Keratinocyte (primary cell): ENCODE data around the gene DLGAP1. TPM values are rescaled to one million over a fixed set of nuclear protein-coding genes. Genes with fewer than 3 reads are reported as not detected.

Experiments used
- DNase-seq: peaks from one replicate; pipeline ENCODE4 v3.0.0-alpha.2; 2011; ENCODE audit warnings: low read depth, missing footprints, low spot score
- FAIRE-seq: peaks from 2 replicates; lab custom pipeline; 2011; peaks lifted over from hg19 to GRCh38; lab: Jason Lieb, UNC
- H2AFZ ChIP-seq: 2 replicates; pipeline ENCODE4 v1.6.0; 2012; ENCODE audit warnings: low read length, control low read depth, inconsistent platforms; ENCODE audit not compliant: control insufficient read depth
- H3K27ac ChIP-seq: 2 replicates; pipeline ENCODE4 v1.5.1; 2011; ENCODE audit warnings: low read length; ENCODE audit not compliant: control insufficient read depth, insufficient read depth
- H3K27me3 ChIP-seq: 3 replicates; pipeline ENCODE4 v1.6.0; 2011; ENCODE audit warnings: low read length; ENCODE audit not compliant: control insufficient read depth, insufficient read depth; ENCODE audit errors: extremely low read depth
- H3K36me3 ChIP-seq, 2 experiments: 2 replicates in 1 of 2; 3 replicates in 1 of 2; pipeline ENCODE4 v1.5.1; 2011; ENCODE audit warnings: low read length in 2 of 2, mild to moderate bottlenecking in 1 of 2; ENCODE audit not compliant: control insufficient read depth in 2 of 2, insufficient read depth in 2 of 2; ENCODE audit errors: extremely low read depth in 1 of 2
- H3K4me1 ChIP-seq: 3 replicates; pipeline ENCODE4 v1.5.1; 2011; ENCODE audit warnings: low read length; ENCODE audit not compliant: control insufficient read depth, insufficient read depth; ENCODE audit errors: extremely low read depth
- H3K4me2 ChIP-seq: 3 replicates; pipeline ENCODE4 v1.6.0; 2011; ENCODE audit warnings: low read depth, low read length; ENCODE audit not compliant: control insufficient read depth, insufficient read depth; ENCODE audit errors: extremely low read depth
- H3K4me3 ChIP-seq, 3 experiments: fragments of 200-600 bp in 1 of 3; sonication (generic) in 1 of 3; 2 replicates in 2 of 3; 3 replicates in 1 of 3; pipeline ENCODE4 v1.5.1; 2011 to 2016; ENCODE audit warnings: low read length in 3 of 3, mild to moderate bottlenecking in 3 of 3, control low read depth in 2 of 3, inconsistent platforms in 1 of 3, low read depth in 1 of 3, mixed read lengths in 1 of 3, mixed run types in 1 of 3, moderate library complexity in 1 of 3; ENCODE audit not compliant: control insufficient read depth in 2 of 3, insufficient read depth in 2 of 3; ENCODE audit errors: extremely low read depth in 1 of 3
- H3K79me2 ChIP-seq: 2 replicates; pipeline ENCODE4 v1.6.0; 2012; ENCODE audit warnings: low read length; ENCODE audit not compliant: control insufficient read depth, insufficient read depth
- H3K9ac ChIP-seq: 3 replicates; pipeline ENCODE4 v1.6.0; 2011; ENCODE audit warnings: low read length; ENCODE audit not compliant: control insufficient read depth, insufficient read depth; ENCODE audit errors: extremely low read depth
- H3K9me1 ChIP-seq: 3 replicates; pipeline ENCODE4 v1.6.0; 2011; ENCODE audit warnings: low read length; ENCODE audit not compliant: control insufficient read depth, insufficient read depth; ENCODE audit errors: extremely low read depth
- H3K9me3 ChIP-seq: 2 replicates; pipeline ENCODE4 v1.5.1; 2012; ENCODE audit warnings: low read depth, low read length; ENCODE audit not compliant: control insufficient read depth
- H4K20me1 ChIP-seq: 3 replicates; pipeline ENCODE4 v1.6.0; 2011; ENCODE audit warnings: low read length; ENCODE audit not compliant: control insufficient read depth, insufficient read depth; ENCODE audit errors: extremely low read depth
- EZH2 ChIP-seq: IDR thresholded peaks from one replicate; pipeline ENCODE4 v1.6.1; 2012; ENCODE audit warnings: inconsistent platforms, mild to moderate bottlenecking, low read length, moderate library complexity
- dilution Hi-C: fragments of 300-500 bp; cut with MboI; formaldehyde crosslinking; loops from one replicate; pipeline ENCODE4 v1.7.0; 2020; ENCODE audit warnings: low sequenced_read_pairs; ENCODE audit not compliant: extremely low pct_ligation_motif_present
- polyA plus RNA-seq, 5 experiments: library from polyadenylated mRNA; depleted of rRNA in 3 of 5; stranded (reverse) in 3 of 5; stranded (forward) in 1 of 5; unstranded in 1 of 5; fragments of >200 nt; gene quantifications; 1 replicate in 1 of 5; 2 replicates in 3 of 5; 3 replicates in 1 of 5; pipeline versions ENCODE4 v1.2.1 to v1.2.3, GENCODE V29; 2011 to 2012; ENCODE audit warnings: missing spikeins in 2 of 5, low read depth in 1 of 5, low replicate concordance in 1 of 5
- TF ChIP-seq, protein P1 (sequence below), 3 experiments: IDR thresholded peaks in 1 of 3; conservative IDR thresholded peaks in 1 of 3; optimal IDR thresholded peaks in 1 of 3; 2 replicates in 2 of 3; 3 replicates in 1 of 3; pipeline versions ENCODE3 to v1.5.1; 2011; ENCODE audit warnings: low read length in 3 of 3, mild to moderate bottlenecking in 3 of 3, moderate library complexity in 2 of 3, control low read depth in 1 of 3, inconsistent platforms in 1 of 3; ENCODE audit not compliant: insufficient read depth in 2 of 3; ENCODE audit errors: extremely low read depth in 1 of 3

Gene DLGAP1
- polyA plus RNA-seq, 1 donor (not counting 4 experiments of a cell fraction or from before 2014, with no cell fraction given) = not detected

- Histone ChIP-seq H3K79me2 (no peaks in the 10 kb centered on the region), H3K9ac (no peak overlapping the region), H3K9me1 (no peaks in the 10 kb centered on the region), H3K27me3 (no peaks in the 10 kb centered on the region), H3K4me1 (no peaks in the 10 kb centered on the region), H3K9me3 (no peaks in the 10 kb centered on the region), H3K4me2 (no peak overlapping the region), H3K4me3 (no peak overlapping the region), H4K20me1 (no peaks in the 10 kb centered on the region), H3K27ac (no peak overlapping the region), H2AFZ (no peak overlapping the region), H3K36me3 (no peaks in the 10 kb centered on the region)
- no peak for DNase-seq
- FAIRE-seq = no peak
- TF ChIP-seq, protein P1, sequence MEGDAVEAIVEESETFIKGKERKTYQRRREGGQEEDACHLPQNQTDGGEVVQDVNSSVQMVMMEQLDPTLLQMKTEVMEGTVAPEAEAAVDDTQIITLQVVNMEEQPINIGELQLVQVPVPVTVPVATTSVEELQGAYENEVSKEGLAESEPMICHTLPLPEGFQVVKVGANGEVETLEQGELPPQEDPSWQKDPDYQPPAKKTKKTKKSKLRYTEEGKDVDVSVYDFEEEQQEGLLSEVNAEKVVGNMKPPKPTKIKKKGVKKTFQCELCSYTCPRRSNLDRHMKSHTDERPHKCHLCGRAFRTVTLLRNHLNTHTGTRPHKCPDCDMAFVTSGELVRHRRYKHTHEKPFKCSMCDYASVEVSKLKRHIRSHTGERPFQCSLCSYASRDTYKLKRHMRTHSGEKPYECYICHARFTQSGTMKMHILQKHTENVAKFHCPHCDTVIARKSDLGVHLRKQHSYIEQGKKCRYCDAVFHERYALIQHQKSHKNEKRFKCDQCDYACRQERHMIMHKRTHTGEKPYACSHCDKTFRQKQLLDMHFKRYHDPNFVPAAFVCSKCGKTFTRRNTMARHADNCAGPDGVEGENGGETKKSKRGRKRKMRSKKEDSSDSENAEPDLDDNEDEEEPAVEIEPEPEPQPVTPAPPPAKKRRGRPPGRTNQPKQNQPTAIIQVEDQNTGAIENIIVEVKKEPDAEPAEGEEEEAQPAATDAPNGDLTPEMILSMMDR (optimal IDR thresholded peaks at IDR 0.05 in 1 of 3, IDR thresholded peaks at IDR 0.05 in 1 of 3, conservative IDR thresholded peaks at IDR 0.05 in 1 of 3; ENCODE audit: extremely low read depth in 1 of 3, insufficient read depth in 2 of 3, low read length in 3 of 3) = no peak
- no peak for TF ChIP-seq EZH2
- dilution Hi-C loops = no loop called here
Observed at GRCh38 chr18:4356929-4357328, 98.2 kb downstream of the DLGAP1 start.

GRCh38 chr18:4353853-4354418 is 101.2 kb downstream of the DLGAP1 start:
- Histone ChIP-seq H3K79me2 (no peaks in the 10 kb centered on the region), H3K27ac (no peak overlapping the region), H2AFZ (no peak overlapping the region), H3K27me3 (no peaks in the 10 kb centered on the region), H3K36me3 (no peaks in the 10 kb centered on the region), H3K4me1 (no peaks in the 10 kb centered on the region), H3K9me1 (no peaks in the 10 kb centered on the region), H4K20me1 (no peaks in the 10 kb centered on the region), H3K4me3 (no peak overlapping the region), H3K9ac (no peak overlapping the region), H3K4me2 (no peak overlapping the region), H3K9me3 (no peaks in the 10 kb centered on the region)
- FAIRE-seq = no peak
- TF ChIP-seq, protein P1 (optimal IDR thresholded peaks at IDR 0.05 in 1 of 3, IDR thresholded peaks at IDR 0.05 in 1 of 3, conservative IDR thresholded peaks at IDR 0.05 in 1 of 3; ENCODE audit: extremely low read depth in 1 of 3, insufficient read depth in 2 of 3, low read length in 3 of 3) = no peak
- TF ChIP-seq EZH2 = no peak
- no peak for DNase-seq
- dilution Hi-C loops = no loop called here
